Endothelial cell of umbilical vein (primary cell): ENCODE data around the gene TSHZ1. TPM values are rescaled to one million over a fixed set of nuclear protein-coding genes. Genes with fewer than 3 reads are reported as not detected.

Source experiments
- BruUV-seq: library from RNA; stranded (reverse); fragments of 400-500 nt; replicated peaks from 2 replicates; lab custom pipeline; 2021; lab: Mats Ljungman, UMichigan
- CTCF ChIA-PET: fragments of 300-600, 350-600 bp; sonication (Branson Sonifier 250); formaldehyde crosslinking; loops from one replicate; lab custom pipeline; 2021; ENCODE audit warnings: antibody characterized with exemption, inconsistent platforms; lab: Charles Lee
- POLR2A ChIA-PET: fragments of 300-600, 350-600 bp; sonication (Branson Sonifier 250); formaldehyde crosslinking; loops from one replicate; lab custom pipeline; 2021; ENCODE audit warnings: antibody characterized with exemption, inconsistent platforms; lab: Charles Lee
- DNase-seq: peaks from one replicate; pipeline ENCODE4 v3.0.0-alpha.2; 2011; ENCODE audit warnings: low read depth, low spot score
- FAIRE-seq: peaks from 2 replicates; lab custom pipeline; 2011; peaks lifted over from hg19 to GRCh38; lab: Jason Lieb, UNC
- H2AFZ ChIP-seq: 2 replicates; pipeline ENCODE4 v1.6.0; 2012; ENCODE audit warnings: low read depth, low read length, control low read depth, inconsistent platforms
- H3K27ac ChIP-seq: 2 replicates; pipeline ENCODE4 v1.5.1; 2011; ENCODE audit warnings: low read depth, mild to moderate bottlenecking, control low read depth, low read length, moderate library complexity; ENCODE audit not compliant: insufficient read depth
- H3K27me3 ChIP-seq, 2 experiments: 2 replicates each; pipeline versions ENCODE4 v1.6.0 to v1.6.1; 2011; ENCODE audit warnings: low read length in 2 of 2, mixed read lengths in 1 of 2; ENCODE audit not compliant: control insufficient read depth in 2 of 2, insufficient read depth in 2 of 2
- H3K36me3 ChIP-seq, 2 experiments: 2 replicates in 1 of 2; 3 replicates in 1 of 2; pipeline ENCODE4 v1.5.1; 2011; ENCODE audit warnings: low read length in 2 of 2, mild to moderate bottlenecking in 1 of 2, moderate library complexity in 1 of 2; ENCODE audit not compliant: control insufficient read depth in 2 of 2, insufficient read depth in 2 of 2; ENCODE audit errors: extremely low read depth in 1 of 2
- H3K4me1 ChIP-seq: 3 replicates; pipeline ENCODE4 v1.5.1; 2011; ENCODE audit warnings: mild to moderate bottlenecking, low read length; ENCODE audit not compliant: control insufficient read depth, insufficient read depth; ENCODE audit errors: extremely low read depth
- H3K4me2 ChIP-seq: 2 replicates; pipeline ENCODE4 v1.6.1; 2011; ENCODE audit warnings: low read length, control low read depth, mixed read lengths; ENCODE audit not compliant: insufficient read depth
- H3K4me3 ChIP-seq, 3 experiments: fragments of 200-600 bp in 1 of 3; sonication (generic), shearing (Covaris generic) in 1 of 3; replicated peaks in 1 of 3; 2 replicates each; pipeline ENCODE4 v1.5.1; 2011 to 2016; ENCODE audit warnings: control low read depth in 3 of 3, low read length in 3 of 3, mild to moderate bottlenecking in 2 of 3, inconsistent platforms in 1 of 3, low read depth in 1 of 3, moderate library complexity in 1 of 3; ENCODE audit not compliant: insufficient read depth in 1 of 3
- H3K79me2 ChIP-seq: 2 replicates; pipeline ENCODE4 v1.6.0; 2012; ENCODE audit warnings: low read length, inconsistent platforms; ENCODE audit not compliant: control insufficient read depth, insufficient read depth
- H3K9ac ChIP-seq: replicated peaks from 2 replicates; pipeline ENCODE3; 2011; ENCODE audit warnings: low read length, control low read depth; ENCODE audit not compliant: insufficient read depth; ENCODE audit errors: extremely low read depth
- H3K9me1 ChIP-seq: replicated peaks from 3 replicates; pipeline ENCODE4 v1.6.0; 2011; ENCODE audit warnings: mild to moderate bottlenecking, low read length; ENCODE audit not compliant: control insufficient read depth, insufficient read depth; ENCODE audit errors: extremely low read depth
- H3K9me3 ChIP-seq: replicated peaks from 2 replicates; pipeline ENCODE4 v1.5.1; 2012; ENCODE audit warnings: low read length, inconsistent platforms; ENCODE audit not compliant: control insufficient read depth, insufficient read depth
- H4K20me1 ChIP-seq: replicated peaks from 2 replicates; pipeline ENCODE3; 2011; ENCODE audit warnings: mild to moderate bottlenecking, low read length; ENCODE audit not compliant: control insufficient read depth, insufficient read depth; ENCODE audit errors: extremely low read depth
- EZH2 ChIP-seq: IDR thresholded peaks from 2 replicates; pipeline ENCODE4 v1.6.1; 2012; ENCODE audit warnings: borderline replicate concordance, low read depth, mild to moderate bottlenecking, moderate library complexity, low read length, inconsistent platforms; ENCODE audit not compliant: severe bottlenecking
- FOS ChIP-seq: IDR thresholded peaks from 2 replicates; pipeline ENCODE4 v1.6.1; 2011; ENCODE audit warnings: mild to moderate bottlenecking, low read length, moderate library complexity, borderline replicate concordance; ENCODE audit not compliant: insufficient read depth
- GATA2 ChIP-seq: IDR thresholded peaks from 2 replicates; pipeline ENCODE4 v1.7.0; 2011; ENCODE audit warnings: low read depth, mild to moderate bottlenecking, moderate library complexity, mixed read lengths, low read length; ENCODE audit not compliant: insufficient read length, insufficient read depth
- MYC ChIP-seq: IDR thresholded peaks from one replicate; pipeline ENCODE4 v1.6.1; 2011; ENCODE audit warnings: mild to moderate bottlenecking, low read depth, low read length
- POLR2AphosphoS5 ChIP-seq: IDR thresholded peaks from 2 replicates; pipeline ENCODE4 v1.6.1; 2012; ENCODE audit warnings: low read depth, mild to moderate bottlenecking, control low read depth, low read length, moderate library complexity; ENCODE audit not compliant: insufficient read depth
- dilution Hi-C: fragments of 300-500 bp; cut with MboI; formaldehyde crosslinking; loops from one replicate; pipeline ENCODE4 v1.15.0; 2019; ENCODE audit warnings: low sequenced_read_pairs; ENCODE audit not compliant: extremely low pct_ligation_motif_present
- intact Hi-C: fragments of 100-400 bp; cut with micrococcal nuclease; formaldehyde crosslinking; loops from one replicate; pipeline ENCODE4 v1.10.0; 2022
- polyA plus RNA-seq, 4 experiments: library from polyadenylated mRNA; depleted of rRNA in 3 of 4; stranded (reverse) in 3 of 4; unstranded in 1 of 4; fragments of >200 nt; gene quantifications; 2 replicates each; pipeline versions ENCODE4 v1.2.1 to v1.2.3, GENCODE V29; 2011 to 2012; ENCODE audit warnings: missing spikeins in 1 of 4
- total RNA-seq: library from RNA; stranded (reverse); gene quantifications from 2 replicates; pipeline ENCODE4 v1.2.3, GENCODE V29; 2021
- TF ChIP-seq, protein P1 (sequence below): IDR thresholded peaks from 2 replicates; pipeline ENCODE4 v1.6.1; 2011; ENCODE audit not compliant: insufficient read depth, insufficient read length
- TF ChIP-seq, protein P2 (sequence below), 2 donors: IDR thresholded peaks; 1 replicate in 1 of 2; 2 replicates in 1 of 2; pipeline ENCODE4 v1.5.1; 2011; ENCODE audit warnings: low read length in 2 of 2, mild to moderate bottlenecking in 2 of 2, moderate library complexity in 2 of 2, control low read depth in 1 of 2, inconsistent platforms in 1 of 2, low read depth in 1 of 2; ENCODE audit not compliant: insufficient read depth in 1 of 2; ENCODE audit errors: extremely low read depth in 1 of 2

TSHZ1 gene
- total and polyA plus RNA-seq, 2 donors (not counting 3 experiments of a cell fraction or from before 2014, with no cell fraction given): 4.2 to 10.2 TPM

DNA sequence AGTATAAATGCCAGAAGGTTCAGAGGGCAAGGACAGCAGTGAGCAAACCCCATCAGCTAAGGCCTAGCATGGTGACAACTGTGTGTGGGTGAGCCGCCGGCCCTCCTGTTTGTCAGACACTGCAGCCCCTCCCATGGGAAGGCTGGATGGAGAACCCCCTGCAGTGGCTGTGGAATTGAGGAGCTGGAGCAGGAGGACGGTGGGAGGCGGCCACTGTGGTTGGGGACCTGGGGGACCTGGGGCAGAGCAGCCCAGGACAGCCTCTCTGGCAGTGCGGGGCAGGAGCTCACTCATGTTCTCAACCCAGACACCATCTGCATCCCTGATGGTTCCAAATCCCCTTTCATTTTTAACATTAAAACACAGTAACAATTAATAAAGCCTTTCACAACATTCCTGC is 68.8 kb downstream of the TSHZ1 start:
- BruUV-seq: no TSS peak

More for the DNA sequence above, 68.8 kb downstream of the TSHZ1 start:
- no peaks in the 10 kb centered on the region for H4K20me1 ChIP-seq
- TF ChIP-seq EZH2 (no peak), FOS (no peak), POLR2AphosphoS5 (no peak), GATA2 (no peak), MYC (no peak)
- TF ChIP-seq, protein P1, sequence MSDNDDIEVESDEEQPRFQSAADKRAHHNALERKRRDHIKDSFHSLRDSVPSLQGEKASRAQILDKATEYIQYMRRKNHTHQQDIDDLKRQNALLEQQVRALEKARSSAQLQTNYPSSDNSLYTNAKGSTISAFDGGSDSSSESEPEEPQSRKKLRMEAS: no peak
- TF ChIP-seq, protein P2, sequence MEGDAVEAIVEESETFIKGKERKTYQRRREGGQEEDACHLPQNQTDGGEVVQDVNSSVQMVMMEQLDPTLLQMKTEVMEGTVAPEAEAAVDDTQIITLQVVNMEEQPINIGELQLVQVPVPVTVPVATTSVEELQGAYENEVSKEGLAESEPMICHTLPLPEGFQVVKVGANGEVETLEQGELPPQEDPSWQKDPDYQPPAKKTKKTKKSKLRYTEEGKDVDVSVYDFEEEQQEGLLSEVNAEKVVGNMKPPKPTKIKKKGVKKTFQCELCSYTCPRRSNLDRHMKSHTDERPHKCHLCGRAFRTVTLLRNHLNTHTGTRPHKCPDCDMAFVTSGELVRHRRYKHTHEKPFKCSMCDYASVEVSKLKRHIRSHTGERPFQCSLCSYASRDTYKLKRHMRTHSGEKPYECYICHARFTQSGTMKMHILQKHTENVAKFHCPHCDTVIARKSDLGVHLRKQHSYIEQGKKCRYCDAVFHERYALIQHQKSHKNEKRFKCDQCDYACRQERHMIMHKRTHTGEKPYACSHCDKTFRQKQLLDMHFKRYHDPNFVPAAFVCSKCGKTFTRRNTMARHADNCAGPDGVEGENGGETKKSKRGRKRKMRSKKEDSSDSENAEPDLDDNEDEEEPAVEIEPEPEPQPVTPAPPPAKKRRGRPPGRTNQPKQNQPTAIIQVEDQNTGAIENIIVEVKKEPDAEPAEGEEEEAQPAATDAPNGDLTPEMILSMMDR (IDR thresholded peaks at IDR 0.05; ENCODE audit: extremely low read depth in 1 of 2, insufficient read depth in 1 of 2, low read depth in 1 of 2, low read length in 2 of 2): no peak
- no peak overlapping the region for H3K4me3 ChIP-seq
- H3K27ac ChIP-seq: no peak overlapping the region
- H3K4me1 ChIP-seq: peaks cover 29% of the 10 kb centered on the region
- no peak for FAIRE-seq
- H3K9ac ChIP-seq: no peak overlapping the region
- POLR2A ChIA-PET: no interaction called here
- DNase-seq: no peak
- no peaks in the 10 kb centered on the region for H3K27me3 ChIP-seq
- no peaks in the 10 kb centered on the region for H3K9me3 ChIP-seq
- H3K9me1 ChIP-seq: no peaks in the 10 kb centered on the region
- dilution Hi-C loops: no loop called here
- intact Hi-C loops: no loop called here
- CTCF ChIA-PET: interaction anchor here (2.1 kb wide), 1 partner anchor 65 kb away, joined by 7 read pairs; no protein-coding TSS in a partner anchor
- no peak overlapping the region for H3K4me2 ChIP-seq
- no peaks in the 10 kb centered on the region for H3K36me3 ChIP-seq
- no peaks in the 10 kb centered on the region for H3K79me2 ChIP-seq
- no peak overlapping the region for H2AFZ ChIP-seq
